SH-SY5Y (cell line): ENCODE measurements around the gene CRKL.

Experiments used
- GATA2 ChIP-seq: IDR thresholded peaks from 2 replicates; pipeline ENCODE4 v1.6.1; 2011; ENCODE audit warnings: mild to moderate bottlenecking, low read depth, low read length
- GATA3 ChIP-seq: IDR thresholded peaks from 2 replicates; pipeline ENCODE4 v1.6.1; 2011; ENCODE audit warnings: low read depth, mild to moderate bottlenecking, low read length, moderate library complexity

GRCh38 chr22:20957102-20957682, 40.0 kb downstream of the CRKL start:
- TF ChIP-seq GATA2 (no peak), GATA3 (no peak)
